Transverse colon (tissue), 4 donors: Measurements from ENCODE around the gene ELAVL2.

Source experiments
- EP300 ChIP-seq: sonication (generic); formaldehyde crosslinking; IDR thresholded peaks from one replicate; pipeline ENCODE4 v1.6.1; 2017; ENCODE audit warnings: antibody characterized with exemption, low read depth
- POLR2A ChIP-seq: fragments of 450-650 bp; IDR thresholded peaks from one replicate; pipeline ENCODE4 v1.6.1; 2016; ENCODE audit warnings: antibody characterized with exemption, mild to moderate bottlenecking, moderate library complexity
- POLR2AphosphoS5 ChIP-seq, 3 donors: sonication (generic); formaldehyde crosslinking; IDR thresholded peaks; one replicate each; pipeline ENCODE4 v1.6.1; 2016; ENCODE audit warnings: antibody characterized with exemption in 3 of 3
- TF ChIP-seq, protein P1 (sequence below), 5 experiments: fragments of 200-600 bp in 3 of 5; fragments of 450-650 bp in 2 of 5; sonication (generic) in 3 of 5; IDR thresholded peaks; 1 replicate in 2 of 5; 2 replicates in 3 of 5; pipeline ENCODE4 v1.5.1; 2016 to 2017; ENCODE audit warnings: antibody characterized with exemption in 5 of 5, inconsistent platforms in 3 of 5, mild to moderate bottlenecking in 2 of 5, moderate library complexity in 1 of 5

GRCh38 chr9:23823986-23824829, 1.8 kb downstream of the ELAVL2 start:
- TF ChIP-seq, protein P1, sequence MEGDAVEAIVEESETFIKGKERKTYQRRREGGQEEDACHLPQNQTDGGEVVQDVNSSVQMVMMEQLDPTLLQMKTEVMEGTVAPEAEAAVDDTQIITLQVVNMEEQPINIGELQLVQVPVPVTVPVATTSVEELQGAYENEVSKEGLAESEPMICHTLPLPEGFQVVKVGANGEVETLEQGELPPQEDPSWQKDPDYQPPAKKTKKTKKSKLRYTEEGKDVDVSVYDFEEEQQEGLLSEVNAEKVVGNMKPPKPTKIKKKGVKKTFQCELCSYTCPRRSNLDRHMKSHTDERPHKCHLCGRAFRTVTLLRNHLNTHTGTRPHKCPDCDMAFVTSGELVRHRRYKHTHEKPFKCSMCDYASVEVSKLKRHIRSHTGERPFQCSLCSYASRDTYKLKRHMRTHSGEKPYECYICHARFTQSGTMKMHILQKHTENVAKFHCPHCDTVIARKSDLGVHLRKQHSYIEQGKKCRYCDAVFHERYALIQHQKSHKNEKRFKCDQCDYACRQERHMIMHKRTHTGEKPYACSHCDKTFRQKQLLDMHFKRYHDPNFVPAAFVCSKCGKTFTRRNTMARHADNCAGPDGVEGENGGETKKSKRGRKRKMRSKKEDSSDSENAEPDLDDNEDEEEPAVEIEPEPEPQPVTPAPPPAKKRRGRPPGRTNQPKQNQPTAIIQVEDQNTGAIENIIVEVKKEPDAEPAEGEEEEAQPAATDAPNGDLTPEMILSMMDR (IDR thresholded peaks at IDR 0.05): no peak
- TF ChIP-seq POLR2A (no peak), POLR2AphosphoS5 (IDR thresholded peaks at IDR 0.05) (no peak), EP300 (no peak)
